ENCODE measurements around the gene OR2T35.
"Not testable (repeated sequence)": the region's sequence is repeated elsewhere in the genome, so short reads cannot be mapped to it uniquely, and the experiment has no call there.

Gene OR2T35

GRCh38 chr1:248645178-248645577 is at the start of gene OR2T35:
TSS of gene OR2T35 (minus strand) at chr1:248645278. CDS start at chr1:248639258, 6,020 bp downstream.
- not testable (repeated sequence) for DNase-seq (ENCODE audit: low read depth in 2 of 2)

DNA sequence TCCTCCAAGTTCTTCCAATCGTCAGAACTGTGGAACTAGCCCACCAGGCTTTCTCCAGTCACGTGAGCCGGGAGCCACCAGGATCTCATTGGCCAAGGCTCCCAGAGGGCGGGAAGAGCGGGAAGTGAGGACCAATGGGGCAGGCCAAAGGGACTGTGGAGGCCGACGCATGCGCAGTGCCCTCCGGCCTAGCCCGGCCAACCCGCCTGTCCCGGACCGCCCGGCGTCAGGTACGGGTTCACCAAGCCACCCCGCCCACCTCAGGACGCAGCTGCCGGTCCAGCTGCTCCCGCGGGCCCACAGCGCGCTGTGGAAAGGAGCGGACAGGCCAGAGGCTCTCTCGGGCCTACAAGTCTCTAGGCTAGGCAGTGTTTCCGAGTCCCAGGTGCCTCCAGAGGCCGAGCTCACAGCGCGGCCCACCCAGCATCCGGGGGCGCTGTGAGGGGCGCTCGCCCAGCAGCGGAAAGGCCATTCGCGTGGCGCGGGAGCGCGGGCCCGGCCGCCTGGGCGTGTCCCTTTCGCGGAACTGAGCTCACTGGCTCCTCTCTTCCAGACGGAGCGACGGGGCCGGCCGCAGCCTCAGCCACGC is 46.6 kb upstream of the OR2T35 start:
- no peak for DNase-seq (ENCODE audit: low read depth in 2 of 2)

DNA sequence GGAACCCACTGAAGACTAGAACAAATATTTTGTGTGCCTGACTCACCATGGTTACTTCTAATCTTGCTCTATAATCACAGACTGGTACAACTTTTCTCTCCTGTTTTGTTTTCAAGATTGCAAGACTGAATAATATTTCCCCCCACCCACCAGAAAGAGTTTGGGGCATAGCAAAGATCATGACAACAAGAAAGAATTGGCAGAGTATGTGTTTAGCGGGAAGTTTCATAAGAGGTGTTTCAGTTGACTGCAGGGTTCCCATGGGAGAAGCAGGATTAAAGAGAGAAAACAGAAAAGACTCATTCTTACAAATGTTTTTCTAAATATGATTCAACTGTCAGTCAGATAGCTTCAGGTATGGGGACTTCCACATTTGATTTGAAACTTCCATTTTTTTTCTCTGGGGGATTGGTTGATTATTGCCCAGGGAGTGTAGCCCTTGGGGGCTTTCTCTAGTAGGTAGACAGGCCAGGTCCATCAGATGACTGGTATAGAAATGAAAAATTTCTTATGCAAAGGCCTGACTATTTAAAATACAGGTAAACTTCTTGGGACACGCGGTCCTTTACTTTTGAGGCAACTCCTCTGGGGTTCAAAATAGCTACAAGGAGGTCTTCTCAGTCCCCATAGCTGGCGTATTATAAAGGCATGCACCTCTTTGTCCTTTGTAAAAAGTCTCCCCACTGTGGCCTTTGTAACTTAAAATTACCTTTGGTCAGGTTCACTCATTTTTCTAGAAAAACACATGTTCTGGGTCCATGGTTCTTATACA is 43.6 kb upstream of the OR2T35 start:
- no peak for DNase-seq (ENCODE audit: low read depth in 2 of 2)

- DNase-seq (ENCODE audit: low read depth in 2 of 2): no peak
Measured at GRCh38 chr1:248686815-248687214, 41.7 kb upstream of the OR2T35 start.

DNA sequence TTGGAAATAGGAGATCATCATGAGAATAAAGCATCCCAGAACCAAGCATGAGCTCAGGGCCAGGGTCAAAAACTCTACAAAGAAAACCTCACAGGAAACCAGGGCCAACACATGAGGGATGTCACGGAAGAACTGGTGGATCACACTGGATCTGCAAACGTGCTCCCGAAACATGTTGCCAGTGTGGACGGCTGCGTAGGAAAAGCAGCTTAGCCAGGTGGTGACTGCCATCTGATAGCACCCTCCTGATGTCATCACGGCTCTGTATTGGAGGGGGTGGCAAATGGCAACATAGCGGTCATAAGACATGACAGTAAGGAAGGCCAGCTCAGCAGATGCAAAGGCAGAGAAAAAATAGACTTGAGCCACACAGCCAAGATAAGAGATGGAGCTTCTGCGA is 36.6 kb upstream of the OR2T35 start:
- no peak for DNase-seq (ENCODE audit: low read depth in 2 of 2)

GRCh38 chr1:248670003-248670402 is 24.9 kb upstream of the OR2T35 start:
- DNase-seq (ENCODE audit: low read depth in 2 of 2): no peak

GRCh38 chr1:248663453-248664328 is 18.6 kb upstream of the OR2T35 start:
- not testable (repeated sequence) for DNase-seq (ENCODE audit: low read depth in 2 of 2)

DNA sequence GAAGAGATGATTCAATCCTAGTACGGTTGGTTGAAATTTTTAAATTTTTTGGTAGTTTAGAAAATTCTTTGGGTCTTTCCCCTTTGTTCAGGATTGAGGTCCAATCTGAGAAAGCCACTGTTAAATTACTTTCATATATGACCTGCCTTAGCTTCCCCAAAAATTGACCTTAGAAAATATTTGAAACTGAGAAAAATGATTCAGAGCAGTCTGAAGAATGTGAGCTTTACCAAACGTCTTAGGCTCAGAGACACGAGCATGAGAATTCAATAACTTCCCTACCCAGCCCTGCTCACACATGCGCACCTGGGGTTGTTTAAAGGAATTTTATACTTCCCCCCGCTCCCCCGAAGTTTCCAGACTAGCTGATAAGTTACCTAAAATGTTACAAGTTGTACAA is 11.7 kb upstream of the OR2T35 start:
- DNase-seq (ENCODE audit: low read depth in 2 of 2): not testable (repeated sequence)

DNA sequence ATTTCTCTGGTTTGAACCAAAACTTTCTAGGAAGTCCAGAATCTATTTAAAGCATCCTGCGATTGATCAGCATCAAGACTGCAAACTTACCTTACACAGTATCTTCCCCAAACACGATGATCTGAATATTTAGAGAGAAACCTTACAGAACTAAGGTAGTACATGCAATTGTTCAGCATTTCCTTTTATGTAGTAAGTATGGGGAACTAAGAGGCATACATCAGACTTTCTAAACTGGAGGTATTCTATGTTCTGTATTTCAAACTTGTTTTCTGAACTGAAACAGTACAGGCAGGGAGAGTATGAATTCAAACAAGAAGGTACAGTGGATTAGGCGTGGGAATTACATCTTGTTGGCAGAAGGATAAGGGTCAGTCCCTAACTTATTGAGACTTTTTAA is 10.3 kb upstream of the OR2T35 start, which contains the start of gene OR2T27:
Gene OR2T27 (minus strand): TSS at position 175 of the 400 bp plus-strand sequence. CDS start 4,644 bp downstream, outside the sequence.
- not testable (repeated sequence) for DNase-seq (ENCODE audit: low read depth in 2 of 2)

DNA sequence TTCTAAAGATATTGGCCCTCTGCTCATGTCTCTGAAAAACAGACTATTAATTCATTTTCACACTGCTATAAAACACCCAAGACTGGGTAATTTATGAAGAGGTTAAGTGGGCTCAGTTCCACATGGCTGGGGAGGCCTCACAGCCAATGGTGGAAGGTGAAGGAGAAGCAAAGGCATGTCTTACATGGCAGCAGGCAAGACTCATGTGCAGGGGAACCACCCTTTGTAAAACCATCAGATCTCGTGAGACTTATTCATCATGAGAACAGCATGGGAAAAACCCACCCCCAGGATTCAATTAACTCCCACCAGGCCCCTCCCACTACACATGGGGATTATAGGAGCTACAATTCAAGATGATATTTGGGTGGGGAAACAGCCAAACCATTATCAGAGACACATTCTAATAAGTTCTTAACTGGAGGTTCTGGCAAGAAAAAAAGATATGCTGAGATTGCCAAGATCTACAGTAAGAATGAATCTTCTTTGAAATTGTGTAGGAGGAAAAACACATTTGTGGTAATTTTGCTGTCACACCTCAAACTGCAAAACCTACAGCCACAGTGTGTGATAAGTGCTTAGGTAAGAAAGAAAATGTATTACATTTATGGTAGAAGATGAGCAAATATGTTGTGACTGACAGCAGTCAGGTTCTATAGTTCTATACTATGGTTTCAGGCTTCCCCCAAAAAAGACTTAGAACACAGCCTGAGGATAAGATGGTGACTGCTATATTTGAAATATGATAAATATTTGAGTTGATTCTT is 3.9 kb upstream of the OR2T35 start:
- DNase-seq (ENCODE audit: low read depth in 2 of 2): not testable (repeated sequence)

- not testable (repeated sequence) for DNase-seq (ENCODE audit: low read depth in 2 of 2)
Measured at GRCh38 chr1:248642971-248643651, 2.0 kb downstream of the OR2T35 start.

DNA sequence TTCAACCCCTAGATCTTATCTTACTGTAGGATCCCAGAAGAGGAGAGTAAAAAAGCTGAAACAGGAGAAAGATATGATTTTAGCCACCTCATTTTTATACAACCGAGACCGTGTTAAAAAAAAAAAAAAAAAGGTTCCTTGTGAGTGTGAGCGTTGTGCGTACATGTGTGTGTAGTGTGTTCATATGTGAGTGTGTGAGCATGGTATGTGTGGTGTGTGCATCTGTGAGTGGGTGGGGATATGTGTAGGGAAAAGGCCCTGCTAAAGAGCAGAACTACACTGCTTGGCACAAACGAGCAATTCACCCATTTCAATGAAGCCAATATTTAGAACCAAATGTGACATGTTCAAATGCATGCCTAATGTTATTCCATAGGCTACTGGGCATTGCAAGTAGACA is 3.5 kb downstream of the OR2T35 start:
- not testable (repeated sequence) for DNase-seq (ENCODE audit: low read depth in 2 of 2)

GRCh38 chr1:248640906-248641305 is 4.2 kb downstream of the OR2T35 start:
- DNase-seq (ENCODE audit: low read depth in 2 of 2): not testable (repeated sequence)

GRCh38 chr1:248639652-248640051 is 5.4 kb downstream of the OR2T35 start:
- not testable (repeated sequence) for DNase-seq (ENCODE audit: low read depth in 2 of 2)

DNA sequence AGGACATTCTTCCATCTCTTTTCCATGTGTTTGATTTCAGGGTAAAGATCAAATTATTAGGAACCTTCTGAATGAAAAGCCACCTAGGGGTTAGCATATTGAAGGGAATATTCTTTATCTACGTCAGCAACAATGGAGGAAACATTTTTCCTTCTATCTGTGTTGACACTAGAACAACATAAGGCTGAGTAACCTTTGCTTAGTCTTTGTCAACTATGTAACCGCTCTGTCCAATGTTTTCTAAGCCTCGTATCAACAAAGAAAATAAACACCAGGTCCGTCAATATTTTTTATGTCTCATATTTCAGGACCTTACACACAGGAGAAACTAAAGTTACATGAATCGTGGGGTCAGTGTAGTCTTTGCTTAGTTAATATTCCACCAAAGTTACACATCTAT is 8.5 kb downstream of the OR2T35 start:
- not testable (repeated sequence) for DNase-seq (ENCODE audit: low read depth in 2 of 2)

GRCh38 chr1:248634991-248635390 is 10.1 kb downstream of the OR2T35 start, which contains the start of gene OR2T11:
TSS of gene OR2T11 (minus strand) at chr1:248635091. CDS start at chr1:248627128, 7,963 bp downstream.
- DNase-seq (ENCODE audit: low read depth in 2 of 2): not testable (repeated sequence)

- DNase-seq (ENCODE audit: low read depth in 2 of 2): no peak
Measured at GRCh38 chr1:248631354-248632008, 13.6 kb downstream of the OR2T35 start.

DNA sequence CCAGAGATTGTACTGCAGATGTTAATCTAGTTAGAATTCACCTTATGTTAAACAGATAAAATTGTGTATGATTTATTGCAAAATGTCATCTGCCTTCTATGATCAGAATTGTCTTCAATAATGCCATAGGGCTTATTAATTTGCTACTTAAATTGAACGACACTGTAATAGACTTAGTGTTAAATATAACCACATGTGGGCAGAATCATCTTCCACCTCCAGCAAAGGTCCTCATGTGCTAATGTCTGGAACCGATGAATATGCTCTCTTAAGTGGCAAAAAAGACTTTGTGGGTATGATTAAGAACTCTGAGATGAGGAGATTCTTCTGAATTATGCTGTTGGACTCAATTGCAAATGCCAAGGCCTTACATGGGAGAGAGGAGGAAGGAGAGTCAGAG is 14.5 kb downstream of the OR2T35 start:
- DNase-seq (ENCODE audit: low read depth in 2 of 2): no peak

- no peak for DNase-seq (ENCODE audit: low read depth in 2 of 2)
Measured at GRCh38 chr1:248627971-248628844, 16.9 kb downstream of the OR2T35 start.
